22Rv1 (cell line): ENCODE data around the gene PBX1.

Experiments
- H3K27ac ChIP-seq: fragments of 450-650 bp; 2 replicates; pipeline ENCODE4 v1.5.1; 2017
- CTCF ChIP-seq: fragments of 450-650 bp; IDR thresholded peaks from 2 replicates; pipeline ENCODE4 v1.5.1; 2017; ENCODE audit warnings: mild to moderate bottlenecking
- ZFX ChIP-seq: fragments of 450-650 bp; IDR thresholded peaks from 2 replicates; pipeline ENCODE4 v1.6.1; 2017; ENCODE audit warnings: antibody characterized with exemption, borderline replicate concordance

The PBX1 gene

GRCh38 chr1:164740000-164740526 is 181.1 kb downstream of the PBX1 start:
- TF ChIP-seq CTCF: no peak
- no peak overlapping the region for H3K27ac ChIP-seq

- TF ChIP-seq ZFX: no peak
- TF ChIP-seq CTCF: no peak
- no peak overlapping the region for H3K27ac ChIP-seq
Observed at GRCh38 chr1:164742745-164743144, 183.8 kb downstream of the PBX1 start.

GRCh38 chr1:164743976-164744375 is 185.0 kb downstream of the PBX1 start:
- TF ChIP-seq CTCF (no peak), ZFX (no peak)
- H3K27ac ChIP-seq: no peak overlapping the region

- TF ChIP-seq CTCF (no peak), ZFX (no peak)
- no peak overlapping the region for H3K27ac ChIP-seq
Observed at GRCh38 chr1:164745736-164746135, 186.8 kb downstream of the PBX1 start.

GRCh38 chr1:164746632-164747031 is 187.6 kb downstream of the PBX1 start:
- H3K27ac ChIP-seq: no peak overlapping the region
- TF ChIP-seq CTCF: no peak
- no peak for TF ChIP-seq ZFX

- TF ChIP-seq ZFX: no peak
- no peak for TF ChIP-seq CTCF
- no peak overlapping the region for H3K27ac ChIP-seq
Observed at GRCh38 chr1:164748253-164748899, 189.4 kb downstream of the PBX1 start.

- no peak overlapping the region for H3K27ac ChIP-seq
- TF ChIP-seq ZFX (no peak), CTCF (no peak)
Observed at GRCh38 chr1:164753521-164754077, 194.6 kb downstream of the PBX1 start.
